ENCODE results near the gene MYO5B.

DNA sequence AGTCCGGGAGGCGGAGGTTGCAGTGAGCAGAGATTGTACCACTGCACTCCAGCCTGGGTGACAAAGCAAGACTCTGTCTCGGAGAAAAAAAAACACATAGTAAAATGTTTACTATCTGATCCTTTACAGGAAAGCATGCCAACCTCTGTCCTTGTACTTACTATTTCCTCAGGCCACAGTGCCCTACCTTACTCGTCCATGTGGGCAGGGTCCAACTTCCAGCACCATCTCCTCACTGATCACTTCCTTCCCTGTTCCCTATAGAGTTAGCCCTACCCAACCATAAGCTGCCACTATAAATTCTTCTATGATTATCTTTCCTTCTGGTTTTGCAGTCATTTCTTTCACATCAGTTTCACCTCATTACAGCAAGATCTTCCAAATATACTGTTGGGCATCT lies 136.2 kb downstream of the MYO5B start:
- TF ChIP-seq POLR2A (IDR thresholded peaks at IDR 0.05; ENCODE audit: extremely low read depth, insufficient read length) (no peak), CTCF (IDR thresholded peaks at IDR 0.05; ENCODE audit: low read depth, low read length) (no peak)

All from NB4 (cell line).